ENCODE measurements around the gene SLC8A1.

The SLC8A1 gene

GRCh38 chr2:40299173-40299572, 152.7 kb downstream of the SLC8A1 start:
- Histone ChIP-seq H3K4me1 (ENCODE audit: control insufficient read depth in 1 of 2, insufficient read depth in 1 of 2, low read depth in 1 of 2, low read length in 1 of 2) (no peaks in the 10 kb centered on the region), H3K9me3 (no peaks in the 10 kb centered on the region), H3K4me3 (ENCODE audit: low read depth in 1 of 2, low read length in 1 of 2) (no peak overlapping the region), H3K27me3 (no peaks in the 10 kb centered on the region), H3K36me3 (no peaks in the 10 kb centered on the region), H3K27ac (no peak overlapping the region)
- no peak for TF ChIP-seq CTCF (IDR thresholded peaks at IDR 0.05)

- H3K27me3 ChIP-seq = no peaks in the 10 kb centered on the region
- H3K4me3 ChIP-seq (ENCODE audit: low read depth in 1 of 2, low read length in 1 of 2) = no peak overlapping the region
- no peaks in the 10 kb centered on the region for H3K4me1 ChIP-seq (ENCODE audit: control insufficient read depth in 1 of 2, insufficient read depth in 1 of 2, low read depth in 1 of 2, low read length in 1 of 2)
- no peak for TF ChIP-seq CTCF (IDR thresholded peaks at IDR 0.05)
- H3K9me3 ChIP-seq = no peaks in the 10 kb centered on the region
- no peaks in the 10 kb centered on the region for H3K36me3 ChIP-seq
- H3K27ac ChIP-seq = no peak overlapping the region
These were observed 153.9 kb downstream of the SLC8A1 start for GRCh38 chr2:40298026-40298425.

GRCh38 chr2:40292291-40292690, 159.6 kb downstream of the SLC8A1 start:
- Histone ChIP-seq H3K27me3 (no peaks in the 10 kb centered on the region), H3K9me3 (no peaks in the 10 kb centered on the region), H3K4me1 (ENCODE audit: control insufficient read depth in 1 of 2, insufficient read depth in 1 of 2, low read depth in 1 of 2, low read length in 1 of 2) (no peaks in the 10 kb centered on the region), H3K36me3 (no peaks in the 10 kb centered on the region), H3K27ac (no peak overlapping the region), H3K4me3 (ENCODE audit: low read depth in 1 of 2, low read length in 1 of 2) (no peak overlapping the region)
- no peak for TF ChIP-seq CTCF (IDR thresholded peaks at IDR 0.05)

GRCh38 chr2:40289771-40290404, 162.0 kb downstream of the SLC8A1 start:
- Histone ChIP-seq H3K36me3 (no peaks in the 10 kb centered on the region), H3K4me1 (ENCODE audit: control insufficient read depth in 1 of 2, insufficient read depth in 1 of 2, low read depth in 1 of 2, low read length in 1 of 2) (no peaks in the 10 kb centered on the region), H3K9me3 (no peaks in the 10 kb centered on the region), H3K4me3 (ENCODE audit: low read depth in 1 of 2, low read length in 1 of 2) (no peak overlapping the region), H3K27ac (no peak overlapping the region), H3K27me3 (no peaks in the 10 kb centered on the region)
- TF ChIP-seq CTCF (IDR thresholded peaks at IDR 0.05) = no peak

GRCh38 chr2:40287773-40288172, 164.1 kb downstream of the SLC8A1 start:
- Histone ChIP-seq H3K27ac (no peak overlapping the region), H3K27me3 (no peaks in the 10 kb centered on the region), H3K4me1 (ENCODE audit: control insufficient read depth in 1 of 2, insufficient read depth in 1 of 2, low read depth in 1 of 2, low read length in 1 of 2) (no peaks in the 10 kb centered on the region), H3K4me3 (ENCODE audit: low read depth in 1 of 2, low read length in 1 of 2) (no peak overlapping the region), H3K9me3 (no peaks in the 10 kb centered on the region), H3K36me3 (no peaks in the 10 kb centered on the region)
- no peak for TF ChIP-seq CTCF (IDR thresholded peaks at IDR 0.05)

GRCh38 chr2:40287195-40287594, 164.7 kb downstream of the SLC8A1 start:
- Histone ChIP-seq H3K9me3 (no peaks in the 10 kb centered on the region), H3K27ac (no peak overlapping the region), H3K4me3 (ENCODE audit: low read depth in 1 of 2, low read length in 1 of 2) (no peak overlapping the region), H3K27me3 (no peaks in the 10 kb centered on the region), H3K36me3 (no peaks in the 10 kb centered on the region), H3K4me1 (ENCODE audit: control insufficient read depth in 1 of 2, insufficient read depth in 1 of 2, low read depth in 1 of 2, low read length in 1 of 2) (no peaks in the 10 kb centered on the region)
- no peak for TF ChIP-seq CTCF (IDR thresholded peaks at IDR 0.05)
